Amniotic stem cell (primary cell): ENCODE results near the gene HABP2.

Experiments used
- DNase-seq: peaks from one replicate; lab custom pipeline; 2025; lab: John Stamatoyannopoulos, UW

The HABP2 gene

DNA sequence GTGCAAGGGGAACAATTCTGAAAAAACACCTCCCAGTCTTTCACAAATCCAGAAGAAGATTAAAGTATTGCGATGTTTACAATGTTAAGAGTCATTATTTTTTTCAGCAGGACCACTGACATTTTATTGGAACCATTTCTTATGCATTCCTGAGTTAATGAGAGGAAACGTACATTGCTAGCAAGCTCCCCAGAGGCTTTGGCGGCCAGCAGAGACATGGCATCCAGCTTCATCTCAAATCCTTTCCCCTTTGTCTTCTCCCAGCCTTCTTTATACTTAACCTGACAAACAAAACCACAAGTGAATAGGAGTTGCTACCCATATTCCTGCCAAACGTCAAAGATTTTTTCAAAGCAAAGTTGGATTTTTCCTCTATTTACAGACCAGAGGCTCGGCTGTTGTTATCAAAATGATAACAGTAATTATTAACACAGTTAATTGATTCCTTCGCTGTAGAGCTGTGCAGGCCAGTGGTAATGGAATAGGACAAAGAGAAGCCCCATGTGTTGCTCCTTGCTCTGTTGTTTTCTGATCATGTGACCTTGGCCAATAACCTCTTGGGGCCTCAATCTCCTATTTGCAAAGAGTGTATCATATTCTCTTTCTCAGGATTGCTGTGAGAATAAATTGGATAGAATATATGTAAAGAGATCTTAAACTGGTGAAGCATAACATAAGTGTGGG is 79.0 kb downstream of the HABP2 start:
- no peak for DNase-seq
